Heart right ventricle (tissue), 16 donors: ENCODE measurements around the gene DIAPH1. TPM values are rescaled to one million over a fixed set of nuclear protein-coding genes. Genes with fewer than 3 reads are reported as not detected.

Source experiments
- ATAC-seq, 8 donors: fragments of 200-7000 bp; cut with Tn5 transposase; one replicate each; pipeline ENCODE4 v1.9.1; 2020; ENCODE audit warnings: mild to moderate bottlenecking in 8 of 8, moderate library complexity in 8 of 8, moderate number of reproducible peaks in 1 of 8
- DNase-seq, 2 donors: peaks; one replicate each; pipeline ENCODE4 v3.0.0-alpha.2; 2020
- H3K27ac ChIP-seq, 10 donors: fragments of 200-600 bp; sonication (generic) in 2 of 10; one replicate each; pipeline versions ENCODE4 v1.5.0 to v1.8.0; 2020 to 2022; ENCODE audit warnings: mild to moderate bottlenecking in 3 of 10
- H3K27me3 ChIP-seq, 7 donors: fragments of 200-600 bp; one replicate each; pipeline ENCODE4 v1.8.0; 2021 to 2022; ENCODE audit warnings: mild to moderate bottlenecking in 2 of 7
- H3K36me3 ChIP-seq, 9 donors: fragments of 200-600 bp; sonication (generic) in 1 of 9; one replicate each; pipeline versions ENCODE4 v1.5.0 to v1.8.0; 2020 to 2022; ENCODE audit warnings: mild to moderate bottlenecking in 2 of 9
- H3K4me1 ChIP-seq, 9 donors: fragments of 200-600 bp; sonication (generic) in 1 of 9; one replicate each; pipeline versions ENCODE4 v1.5.0 to v1.8.0; 2020 to 2022; ENCODE audit warnings: mild to moderate bottlenecking in 4 of 9
- H3K4me3 ChIP-seq, 10 donors: fragments of 200-600 bp; sonication (generic) in 2 of 10; one replicate each; pipeline versions ENCODE4 v1.5.0 to v1.8.0; 2020 to 2022; ENCODE audit warnings: mild to moderate bottlenecking in 7 of 10, moderate library complexity in 2 of 10
- H3K9me3 ChIP-seq, 11 donors: fragments of 200-600 bp in 10 of 11; sonication (generic) in 2 of 11; one replicate each; pipeline versions ENCODE4 v1.5.0 to v1.8.0; 2013 to 2022; ENCODE audit warnings: mild to moderate bottlenecking in 2 of 11, control low read depth in 1 of 11, moderate library complexity in 1 of 11
- CTCF ChIP-seq, 9 donors: fragments of 200-600 bp; sonication (generic) in 2 of 9; IDR thresholded peaks; one replicate each; pipeline versions ENCODE4 v1.5.0 to v1.8.0; 2021 to 2022; ENCODE audit warnings: antibody characterized with exemption in 9 of 9, mild to moderate bottlenecking in 5 of 9, moderate library complexity in 1 of 9
- WGBS, 2 donors: extraction: QIAGEN DNeasy Blood & Tissue Kit; methylation state at CpG; one replicate each; pipeline ENCODE4 v1.1.7; 2013; ENCODE audit warnings: inconsistent platforms in 1 of 2; 5-methylcytosine and 5-hydroxymethylcytosine counted together
- intact Hi-C, 10 donors: fragments of 100-400 bp; cut with DNase I; formaldehyde crosslinking; loops; one replicate each; pipeline versions ENCODE4 v1.11.1 to v1.14.2; 2022
- polyA plus RNA-seq, 2 donors: library from polyadenylated mRNA; stranded (reverse); fragments of 200-250 nt; gene quantifications; one replicate each; pipeline ENCODE4 v1.2.3, GENCODE V29; 2013
- total RNA-seq, 10 donors: library from RNA; stranded (reverse); fragmentation: NEBNext Ultra II Directional in 3 of 10; extraction: Animal tissue kit (Norgen Biotek cat#: 25700) in 3 of 10; gene quantifications; one replicate each; pipeline versions ENCODE4 v1.2.1 to v1.2.4, GENCODE V29; 2021 to 2023
- donor health status: Arrhythmogenic right ventricular cardiomyopathy.
- donor health status: ischemic (EF 13 %, LVEDD 7.1; RV severe dilation, severe dysfunction).
- donor health status: healthy with polysubstance abuse.
- donor health status: DM: no; HTN: yes; CAD: no.
- donor health status: DM: no; HTN: no; CAD: no.
- donor health status: ischemic (EF 25% LVEDD 6.9; RV normal size, moderate dysfunction).
- donor health status: ischemic (EF 25% LVEDD 5.7; RV mildly dilated, moderate dysfunction).
- donor health status: healthy.
- donor health status: DM: yes; HTN: yes; CAD: no.
- donor health status: Ischemic cardiomyopathy.
- donor health status: ischemic (EF 35%, LVEDD 5.7; RV mildly dilated, moderate dysfunction).
- donor health status: nonischemic (EF 11% LVEDD 7.7; RV severe dilation, severe dysfunction).
- donor health status: DM: yes; HTN: yes; CAD: no.
- donor health status: PGD.
- donor health status: ischemic (EF 29% LVEDD 5.4; RV normal size, mild dysfunction).
- donor health status: nonischemic (EF 23%, LVEDD 6.1; RV moderate dilation, normal function).

The DIAPH1 gene
- total and polyA plus RNA-seq, 12 donors: 27.3 to 93.2 (median 45.6) TPM

- Histone ChIP-seq H3K27me3 (no peaks in the 10 kb centered on the region), H3K27ac (no peak overlapping the region), H3K36me3 (peaks cover 0 to 82% (median 20%) of the 10 kb centered on the region in 9 donors), H3K9me3 (peaks cover 0 to 36% (median 21%) of the 10 kb centered on the region in 11 donors), H3K4me1 (peaks cover 0 to 3% (median 0%) of the 10 kb centered on the region in 9 donors), H3K4me3 (no peak overlapping the region)
- WGBS, 2 donors: 97 to 98% methylated on average over 5 of the region's 5 CpGs
- DNase-seq: no peak
- ATAC-seq: no peak
- intact Hi-C loops: no loop called here
- no peak for TF ChIP-seq CTCF (IDR thresholded peaks at IDR 0.05)
Measured at GRCh38 chr5:141547921-141548320, 70.9 kb downstream of the DIAPH1 start.

- intact Hi-C loops: no loop called here
- Histone ChIP-seq H3K27me3 (no peaks in the 10 kb centered on the region), H3K27ac (no peak overlapping the region), H3K4me1 (peaks cover 0 to 3% (median 0%) of the 10 kb centered on the region in 9 donors), H3K4me3 (no peak overlapping the region), H3K36me3 (peaks cover 0 to 78% (median 20%) of the 10 kb centered on the region in 9 donors), H3K9me3 (peaks cover 0 to 36% (median 21%) of the 10 kb centered on the region in 11 donors)
- ATAC-seq (no peak), DNase-seq (no peak)
- no peak for TF ChIP-seq CTCF (IDR thresholded peaks at IDR 0.05)
- 93 to 98% methylated on average over 1 of the region's 1 CpG for WGBS, 2 donors
Measured at GRCh38 chr5:141547488-141547887, 71.3 kb downstream of the DIAPH1 start.

GRCh38 chr5:141543053-141543452, 75.7 kb downstream of the DIAPH1 start:
- peaks cover 0 to 3% (median 0%) of the 10 kb centered on the region in 9 donors for H3K4me1 ChIP-seq
- intact Hi-C loops: no loop called here
- no peaks in the 10 kb centered on the region for H3K27me3 ChIP-seq
- H3K36me3 ChIP-seq: peaks cover 0 to 70% (median 11%) of the 10 kb centered on the region in 9 donors
- WGBS, 2 donors: 72 to 78% methylated on average over 2 of the region's 2 CpGs
- H3K4me3 ChIP-seq: no peak overlapping the region
- no peak for TF ChIP-seq CTCF (IDR thresholded peaks at IDR 0.05)
- DNase-seq: no peak
- H3K9me3 ChIP-seq: peaks cover 0 to 22% (median 16%) of the 10 kb centered on the region in 11 donors
- H3K27ac ChIP-seq: no peak overlapping the region
- ATAC-seq: no peak

- 95 to 96% methylated on average over 4 of the region's 4 CpGs for WGBS, 2 donors
- no peak for TF ChIP-seq CTCF (IDR thresholded peaks at IDR 0.05)
- ATAC-seq (no peak), DNase-seq (no peak)
- Histone ChIP-seq H3K27ac (no peak overlapping the region), H3K9me3 (no peaks in the 10 kb centered on the region), H3K36me3 (peaks cover 0 to 77% (median 0%) of the 10 kb centered on the region in 9 donors), H3K4me1 (peaks cover 0 to 19% (median 10%) of the 10 kb centered on the region in 9 donors), H3K27me3 (no peaks in the 10 kb centered on the region), H3K4me3 (no peak overlapping the region)
- intact Hi-C loops: no loop called here
Measured at GRCh38 chr5:141534492-141535213, 84.1 kb downstream of the DIAPH1 start.
